PFSK-1 (cell line): ENCODE data around the gene CCND2.

Source experiments
- POLR2AphosphoS5 ChIP-seq: IDR thresholded peaks from 2 replicates; pipeline ENCODE4 v1.6.1; 2012; ENCODE audit warnings: low read depth, mild to moderate bottlenecking, control low read depth, low read length, moderate library complexity
- REST ChIP-seq, 2 experiments: IDR thresholded peaks; 2 replicates each; pipeline versions ENCODE4 v1.6.1 to v1.8.0; 2011 to 2012; ENCODE audit warnings: low read depth in 2 of 2, low read length in 2 of 2, control low read depth in 1 of 2, inconsistent platforms in 1 of 2, mild to moderate bottlenecking in 1 of 2, moderate library complexity in 1 of 2; ENCODE audit not compliant: insufficient read depth in 1 of 2
- SIN3A ChIP-seq: IDR thresholded peaks from 2 replicates; pipeline ENCODE4 v1.6.1; 2012; ENCODE audit warnings: mild to moderate bottlenecking, low read length, moderate library complexity, borderline replicate concordance; ENCODE audit not compliant: insufficient read depth
- TAF1 ChIP-seq: IDR thresholded peaks from 2 replicates; pipeline ENCODE4 v1.6.1; 2012; ENCODE audit warnings: low read length, control low read depth, borderline replicate concordance; ENCODE audit not compliant: insufficient read depth

- TF ChIP-seq TAF1: no peak
- TF ChIP-seq SIN3A: no peak
- no peak for TF ChIP-seq REST (IDR thresholded peaks at IDR 0.05; ENCODE audit: insufficient read depth in 1 of 2, low read depth in 2 of 2, low read length in 2 of 2)
- no peak for TF ChIP-seq POLR2AphosphoS5
Observed at GRCh38 chr12:4259099-4259498, 14.5 kb upstream of the CCND2 start.
